HCT116 (cell line): ENCODE results near the gene CENPF. TPM values are rescaled to one million over a fixed set of nuclear protein-coding genes. Genes with fewer than 3 reads are reported as not detected.

Experiments
- ATAC-seq: fragments of 200-7000 bp; cut with Tn5 transposase; 2 replicates; pipeline ENCODE4 v1.9.1; 2020; ENCODE audit warnings: mild to moderate bottlenecking, moderate library complexity
- BruUV-seq: library from RNA; stranded (reverse); fragments of 400-500 nt; replicated peaks from 2 replicates; lab custom pipeline; 2021; lab: Mats Ljungman, UMichigan
- CTCF ChIA-PET: fragments of 300-600 bp; sonication (Branson Sonifier 250); formaldehyde crosslinking; loops from one replicate; lab custom pipeline; 2021; ENCODE audit warnings: antibody characterized with exemption; lab: Charles Lee
- POLR2A ChIA-PET: fragments of 300-600, 350-600 bp; sonication (Branson Sonifier 250); formaldehyde crosslinking; loops from one replicate; lab custom pipeline; 2021; ENCODE audit warnings: antibody characterized with exemption; lab: Charles Lee
- RAD21 ChIA-PET, 2 experiments: fragments of 300-600 bp; sonication (Branson Sonifier 250); formaldehyde crosslinking; loops; one replicate each; lab custom pipeline; 2023; ENCODE audit warnings: low total read pairs in 2 of 2; ENCODE audit not compliant: uncharacterized antibody in 2 of 2, unreplicated experiment in 2 of 2, low non-redundant PET in 1 of 2; lab: Charles Lee
- DNase-seq: peaks from one replicate; pipeline ENCODE4 v3.0.0-alpha.2; 2010; ENCODE audit warnings: low read depth, low spot score
- H2AFZ ChIP-seq: fragments of 200-600 bp; shearing (Covaris generic), sonication (generic); 2 replicates; pipeline ENCODE4 v1.6.1; 2017; ENCODE audit warnings: low read depth, mixed run types, mixed read lengths, antibody characterized with exemption, low read length; ENCODE audit not compliant: poor library complexity, severe bottlenecking
- H3K27ac ChIP-seq: 2 replicates; pipeline ENCODE4 v1.5.1; 2012; ENCODE audit warnings: low read depth, low read length
- H3K27me3 ChIP-seq: fragments of 200-600 bp; sonication (generic); 2 replicates; pipeline ENCODE4 v1.6.1; 2016; ENCODE audit warnings: mixed run types, low read length, mixed read lengths; ENCODE audit not compliant: insufficient read depth
- H3K36me3 ChIP-seq, 2 experiments: fragments of 200-500 bp in 1 of 2; fragments of 200-600 bp in 1 of 2; sonication (Bioruptor generic) in 1 of 2; sonication (generic) in 1 of 2; 2 replicates each; pipeline versions ENCODE4 v1.5.1 to v1.6.1; 2014 to 2016; ENCODE audit warnings: low read length in 2 of 2, inconsistent platforms in 1 of 2, mixed read lengths in 1 of 2, mixed run types in 1 of 2; ENCODE audit not compliant: insufficient read depth in 2 of 2, control insufficient read depth in 1 of 2
- H3K4me1 ChIP-seq, 2 experiments: fragments of 200-600 bp in 1 of 2; sonication (generic) in 1 of 2; 2 replicates each; pipeline versions ENCODE4 v1.5.1 to v1.6.1; 2012 to 2017; ENCODE audit warnings: low read length in 2 of 2, inconsistent platforms in 1 of 2, mild to moderate bottlenecking in 1 of 2, mixed read lengths in 1 of 2, mixed run types in 1 of 2, moderate library complexity in 1 of 2; ENCODE audit not compliant: insufficient read depth in 2 of 2, control insufficient read depth in 1 of 2
- H3K4me2 ChIP-seq: fragments of 200-600 bp; sonication (generic); 2 replicates; pipeline ENCODE4 v1.6.1; 2017; ENCODE audit warnings: mixed run types, low read length, mixed read lengths
- H3K4me3 ChIP-seq, 2 experiments: fragments of 200-600 bp in 1 of 2; sonication (generic) in 1 of 2; replicated peaks in 1 of 2; 2 replicates each; pipeline ENCODE4 v1.5.1; 2011 to 2016; ENCODE audit warnings: low read length in 2 of 2, control low read depth in 1 of 2, low read depth in 1 of 2, mild to moderate bottlenecking in 1 of 2, mixed read lengths in 1 of 2, mixed run types in 1 of 2
- H3K79me2 ChIP-seq: fragments of 200-600 bp; sonication (generic); 2 replicates; pipeline ENCODE4 v1.6.1; 2017; ENCODE audit warnings: mild to moderate bottlenecking, mixed run types, low read length, moderate library complexity, mixed read lengths; ENCODE audit not compliant: insufficient read depth
- H3K9ac ChIP-seq: fragments of 200-600 bp; sonication (generic); 2 replicates; pipeline ENCODE4 v1.6.1; 2016; ENCODE audit warnings: low read length, mixed read lengths
- H3K9me2 ChIP-seq: fragments of 200-600 bp; sonication (generic), shearing (Covaris generic); 2 replicates; pipeline ENCODE4 v1.6.1; 2017; ENCODE audit warnings: mixed run types, mild to moderate bottlenecking, moderate library complexity; ENCODE audit not compliant: insufficient read depth
- H3K9me3 ChIP-seq, 2 experiments: fragments of 200-500 bp in 1 of 2; fragments of 200-600 bp in 1 of 2; sonication (Bioruptor generic) in 1 of 2; sonication (generic) in 1 of 2; 2 replicates each; pipeline ENCODE4 v1.6.1; 2014 to 2017; ENCODE audit warnings: low read length in 2 of 2, mixed read lengths in 2 of 2, inconsistent platforms in 1 of 2, low read depth in 1 of 2, mild to moderate bottlenecking in 1 of 2, mixed run types in 1 of 2, moderate library complexity in 1 of 2; ENCODE audit not compliant: control insufficient read depth in 1 of 2, insufficient read depth in 1 of 2
- H4K20me1 ChIP-seq: fragments of 200-600 bp; sonication (generic), shearing (Covaris generic); 2 replicates; pipeline ENCODE4 v1.6.1; 2017; ENCODE audit warnings: mixed run types, mild to moderate bottlenecking, moderate library complexity; ENCODE audit not compliant: insufficient read depth
- ATF3 ChIP-seq: IDR thresholded peaks from 2 replicates; pipeline ENCODE4 v1.6.1; 2012
- CBX3 ChIP-seq: IDR thresholded peaks from 2 replicates; pipeline ENCODE4 v1.6.1; 2012; ENCODE audit warnings: low read depth
- CEBPB ChIP-seq: IDR thresholded peaks from 2 replicates; pipeline ENCODE4 v1.6.1; 2012; ENCODE audit warnings: low read depth
- EGR1 ChIP-seq: IDR thresholded peaks from 2 replicates; pipeline ENCODE4 v1.6.1; 2012; ENCODE audit warnings: low read depth
- ELF1 ChIP-seq: IDR thresholded peaks from 2 replicates; pipeline ENCODE4 v1.6.1; 2012; ENCODE audit warnings: low read depth, borderline replicate concordance
- EZH2 ChIP-seq: fragments of 200-600 bp; sonication (generic); IDR thresholded peaks from 2 replicates; pipeline ENCODE4 v1.6.1; 2017; ENCODE audit warnings: antibody characterized with exemption, mixed run types
- EZH2phosphoT487 ChIP-seq: fragments of 200-600 bp; IDR thresholded peaks from 2 replicates; pipeline ENCODE4 v1.6.1; 2018; ENCODE audit warnings: antibody characterized with exemption, borderline replicate concordance
- FOSL1 ChIP-seq: IDR thresholded peaks from 2 replicates; pipeline ENCODE4 v1.6.1; 2012; ENCODE audit warnings: low read depth
- JUND ChIP-seq: IDR thresholded peaks from 2 replicates; pipeline ENCODE4 v1.6.1; 2012
- MAX ChIP-seq: IDR thresholded peaks from 2 replicates; pipeline ENCODE4 v1.6.1; 2012
- POLR2AphosphoS5 ChIP-seq: IDR thresholded peaks from 2 replicates; pipeline ENCODE4 v1.6.1; 2011; ENCODE audit warnings: mild to moderate bottlenecking, low read depth, low read length, moderate library complexity
- RAD21 ChIP-seq: IDR thresholded peaks from 2 replicates; pipeline ENCODE4 v1.6.1; 2012; ENCODE audit warnings: low read depth, mild to moderate bottlenecking
- SIN3A ChIP-seq: IDR thresholded peaks from 2 replicates; pipeline ENCODE4 v1.6.1; 2012; ENCODE audit warnings: low read depth
- TCF7L2 ChIP-seq: IDR thresholded peaks from 2 replicates; pipeline ENCODE4 v1.7.0; 2011; ENCODE audit warnings: borderline replicate concordance, inconsistent platforms; ENCODE audit not compliant: insufficient read depth, insufficient read length; ENCODE audit errors: extremely low read depth
- YY1 ChIP-seq: IDR thresholded peaks from 2 replicates; pipeline ENCODE4 v1.6.1; 2011; ENCODE audit warnings: low read length, low read depth, moderate library complexity, mild to moderate bottlenecking; ENCODE audit not compliant: insufficient replicate concordance; ENCODE audit errors: extremely low read depth
- ZBTB33 ChIP-seq: IDR thresholded peaks from 2 replicates; pipeline ENCODE4 v1.6.1; 2011; ENCODE audit warnings: mild to moderate bottlenecking, low read length, moderate library complexity; ENCODE audit not compliant: insufficient replicate concordance; ENCODE audit errors: extremely low read depth
- ZFX ChIP-seq: fragments of 450-650 bp; IDR thresholded peaks from 2 replicates; pipeline ENCODE4 v1.6.1; 2017
- ZNF274 ChIP-seq: fragments of 200-500 bp; sonication (Bioruptor generic); IDR thresholded peaks from 2 replicates; pipeline ENCODE4 v1.6.1; 2014; ENCODE audit warnings: mild to moderate bottlenecking, low read depth, low read length, inconsistent platforms
- intact Hi-C: fragments of 100-400 bp; cut with micrococcal nuclease; formaldehyde crosslinking; loops from 2 replicates; pipeline ENCODE4 v1.10.0; 2022
- total RNA-seq: library from RNA; stranded (reverse); gene quantifications from one replicate; pipeline ENCODE4 v1.2.1, GENCODE V29; 2021; ENCODE audit not compliant: unreplicated experiment

The CENPF gene
- total RNA-seq, 1 experiment from 2014 or later = 120 TPM

GRCh38 chr1:214678386-214678785 is 75.4 kb downstream of the CENPF start (continued):
- no peak for TF ChIP-seq JUND
- no peak for TF ChIP-seq ZFX
- no peak for TF ChIP-seq FOSL1
- no peak for TF ChIP-seq TCF7L2

GRCh38 chr1:214683621-214684020 is 80.6 kb downstream of the CENPF start:
- TF ChIP-seq POLR2AphosphoS5 = no peak
- TF ChIP-seq CBX3 = no peak
- TF ChIP-seq ZNF274 = no peak
- TF ChIP-seq CEBPB = no peak
- no peak for TF ChIP-seq EZH2
- TF ChIP-seq TCF7L2 = no peak
- no peak for TF ChIP-seq YY1
- TF ChIP-seq ELF1 = no peak
- TF ChIP-seq SIN3A = no peak
- no peak for TF ChIP-seq ATF3
- TF ChIP-seq ZBTB33 = no peak
- TF ChIP-seq EZH2phosphoT487 = no peak
- TF ChIP-seq FOSL1 = no peak
- no peak for TF ChIP-seq JUND
- no peak for TF ChIP-seq ZFX
- TF ChIP-seq EGR1 = no peak
- no peak for TF ChIP-seq MAX
- no peak for TF ChIP-seq RAD21
- TF ChIP-seq, all 23 proteins: peak for 0
- Histone ChIP-seq H3K9me2 (no peaks in the 10 kb centered on the region), H3K4me2 (no peak overlapping the region), H3K36me3 (no peaks in the 10 kb centered on the region), H3K4me1 (no peaks in the 10 kb centered on the region), H4K20me1 (no peaks in the 10 kb centered on the region), H3K4me3 (no peak overlapping the region), H3K9ac (no peak overlapping the region), H2AFZ (no peak overlapping the region), H3K79me2 (no peaks in the 10 kb centered on the region), H3K27ac (no peak overlapping the region), H3K9me3 (no peaks in the 10 kb centered on the region), H3K27me3 (no peaks in the 10 kb centered on the region)
- ChIA-PET POLR2A (no interaction called here), RAD21 (no interaction called here), CTCF (no interaction called here)
- intact Hi-C loops = no loop called here
- DNase-seq = no peak
- BruUV-seq = no TSS peak
- no peak for ATAC-seq
